OCI-LY7 (cell line): Measurements from ENCODE around the gene CD44. TPM values are rescaled to one million over a fixed set of nuclear protein-coding genes. Genes with fewer than 3 reads are reported as not detected.

Source experiments
- BruUV-seq: library from RNA; stranded (reverse); fragments of 400-500 nt; replicated peaks from 2 replicates; lab custom pipeline; 2021; lab: Mats Ljungman, UMichigan
- CTCF ChIA-PET: fragments of 300-600 bp; sonication (Branson Sonifier 250); formaldehyde crosslinking; loops from one replicate; lab custom pipeline; 2022; ENCODE audit warnings: antibody characterized with exemption; ENCODE audit not compliant: unreplicated experiment; lab: Charles Lee
- POLR2A ChIA-PET: fragments of 300-600 bp; sonication (Branson Sonifier 250); formaldehyde crosslinking; loops from one replicate; lab custom pipeline; 2022; ENCODE audit warnings: antibody characterized with exemption; lab: Charles Lee
- DNase-seq: peaks from one replicate; pipeline ENCODE4 v3.0.0-alpha.2; 2015; ENCODE audit warnings: low spot score
- H2AFZ ChIP-seq: fragments of 200-600 bp; sonication (generic), shearing (Covaris generic); 2 replicates; pipeline ENCODE4 v1.6.1; 2014; ENCODE audit warnings: mild to moderate bottlenecking, antibody characterized with exemption, low read length, moderate library complexity
- H3K27ac ChIP-seq: fragments of 200-600 bp; sonication (generic); 2 replicates; pipeline ENCODE4 v1.5.1; 2014; ENCODE audit warnings: mixed run types, low read depth, mild to moderate bottlenecking, moderate library complexity, low read length, inconsistent platforms; ENCODE audit not compliant: poor library complexity, severe bottlenecking
- H3K36me3 ChIP-seq: fragments of 200-600 bp; sonication (generic); 2 replicates; pipeline ENCODE4 v1.6.1; 2014; ENCODE audit warnings: mild to moderate bottlenecking, antibody characterized with exemption, low read length, moderate library complexity, mixed read lengths; ENCODE audit not compliant: insufficient read depth
- H3K4me1 ChIP-seq: fragments of 200-600 bp; sonication (generic); 2 replicates; pipeline ENCODE4 v1.5.1; 2014; ENCODE audit warnings: mild to moderate bottlenecking, low read length; ENCODE audit not compliant: insufficient read depth, poor library complexity, severe bottlenecking
- H3K4me2 ChIP-seq: fragments of 200-600 bp; sonication (generic); 2 replicates; pipeline ENCODE4 v1.6.1; 2014; ENCODE audit warnings: mild to moderate bottlenecking, low read length
- H3K4me3 ChIP-seq: fragments of 200-600 bp; sonication (generic); 2 replicates; pipeline ENCODE4 v1.5.1; 2014; ENCODE audit warnings: mild to moderate bottlenecking, low read depth, low read length; ENCODE audit not compliant: poor library complexity, severe bottlenecking
- H3K79me2 ChIP-seq: fragments of 200-600 bp; sonication (generic); 2 replicates; pipeline ENCODE4 v1.6.1; 2016; ENCODE audit warnings: low read depth, mild to moderate bottlenecking, low read length, moderate library complexity, mixed read lengths; ENCODE audit not compliant: insufficient read depth
- H3K9me2 ChIP-seq: fragments of 200-600 bp; sonication (generic); 2 replicates; pipeline ENCODE4 v1.6.1; 2016; ENCODE audit warnings: mild to moderate bottlenecking, low read length, mixed read lengths; ENCODE audit not compliant: insufficient read depth
- H3K9me3 ChIP-seq: fragments of 200-600 bp; sonication (generic); 2 replicates; pipeline ENCODE4 v1.6.1; 2014; ENCODE audit warnings: mild to moderate bottlenecking, mixed run types, low read length, mixed read lengths
- H4K20me1 ChIP-seq: fragments of 200-600 bp; sonication (generic); 2 replicates; pipeline ENCODE4 v1.6.1; 2014; ENCODE audit warnings: mild to moderate bottlenecking, antibody characterized with exemption, low read length, moderate library complexity, mixed read lengths; ENCODE audit not compliant: insufficient read depth
- EZH2phosphoT487 ChIP-seq: fragments of 200-600 bp; sonication (generic); IDR thresholded peaks from 2 replicates; pipeline ENCODE4 v1.6.1; 2018; ENCODE audit warnings: low read depth, borderline replicate concordance, mild to moderate bottlenecking, mixed run types, antibody characterized with exemption, low read length, moderate library complexity, mixed read lengths
- intact Hi-C: fragments of 100-400 bp; cut with micrococcal nuclease; formaldehyde crosslinking; loops from one replicate; pipeline ENCODE4 v1.10.0; 2022; ENCODE audit not compliant: unreplicated experiment
- total RNA-seq, 2 experiments: library from RNA; depleted of rRNA in 1 of 2; stranded (reverse); fragments of >200 nt in 1 of 2; shearing (Covaris generic) in 1 of 2; gene quantifications; 2 replicates each; pipeline ENCODE4 v1.2.3, GENCODE V29; 2014 to 2022
- TF ChIP-seq, protein P1 (sequence below): fragments of 200-600 bp; sonication (generic); conservative IDR thresholded peaks from 2 replicates; pipeline ENCODE4 v1.5.1; 2014; ENCODE audit warnings: mild to moderate bottlenecking, antibody characterized with exemption, low read length, moderate library complexity, mixed read lengths

The CD44 gene
- total RNA-seq, 2 experiments from 2014 or later = 0.55 TPM; not detected in 1

DNA sequence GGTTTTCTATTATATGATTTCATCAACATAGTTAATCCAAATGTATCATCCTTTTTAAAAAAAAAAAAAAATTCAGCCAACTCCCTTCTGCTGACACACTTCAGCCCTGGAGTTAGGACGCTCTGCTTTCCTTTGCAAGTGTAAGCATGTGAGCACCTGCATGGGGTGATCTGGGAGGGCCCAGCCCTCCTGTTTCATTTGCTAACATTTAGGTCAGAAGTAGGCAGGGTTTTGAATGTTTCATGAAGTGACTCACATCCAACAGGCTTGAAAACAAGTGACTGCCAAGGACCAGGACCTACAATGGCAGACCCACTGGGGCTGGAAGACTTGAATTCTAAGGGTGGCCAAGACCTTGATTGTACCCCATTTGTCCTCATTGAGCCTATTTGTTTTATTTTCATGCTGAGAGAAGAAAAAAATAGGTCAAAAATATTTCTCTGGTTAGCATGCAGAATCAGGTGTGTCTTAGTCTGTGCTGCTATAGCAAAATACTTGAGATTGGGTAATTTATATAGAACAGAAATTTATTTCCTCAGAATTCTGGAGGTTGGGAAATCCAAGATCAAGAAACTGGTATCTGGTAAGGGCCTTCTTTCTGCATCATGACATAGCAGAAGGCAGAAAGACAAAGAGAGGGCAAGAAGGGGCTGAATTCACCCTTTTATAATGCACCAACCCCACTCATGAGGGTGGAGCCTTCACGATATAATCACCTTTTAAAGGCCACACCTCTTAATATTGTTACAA lies 137.6 kb downstream of the CD44 start:
- Histone ChIP-seq H2AFZ (no peak overlapping the region), H3K4me3 (no peak overlapping the region), H3K9me3 (no peaks in the 10 kb centered on the region), H4K20me1 (no peaks in the 10 kb centered on the region), H3K79me2 (no peaks in the 10 kb centered on the region), H3K4me2 (no peak overlapping the region), H3K9me2 (no peaks in the 10 kb centered on the region), H3K4me1 (no peaks in the 10 kb centered on the region), H3K27ac (no peak overlapping the region), H3K36me3 (no peaks in the 10 kb centered on the region)
- DNase-seq = no peak
- ChIA-PET POLR2A (no interaction called here), CTCF (no interaction called here)
- TF ChIP-seq, protein P1, sequence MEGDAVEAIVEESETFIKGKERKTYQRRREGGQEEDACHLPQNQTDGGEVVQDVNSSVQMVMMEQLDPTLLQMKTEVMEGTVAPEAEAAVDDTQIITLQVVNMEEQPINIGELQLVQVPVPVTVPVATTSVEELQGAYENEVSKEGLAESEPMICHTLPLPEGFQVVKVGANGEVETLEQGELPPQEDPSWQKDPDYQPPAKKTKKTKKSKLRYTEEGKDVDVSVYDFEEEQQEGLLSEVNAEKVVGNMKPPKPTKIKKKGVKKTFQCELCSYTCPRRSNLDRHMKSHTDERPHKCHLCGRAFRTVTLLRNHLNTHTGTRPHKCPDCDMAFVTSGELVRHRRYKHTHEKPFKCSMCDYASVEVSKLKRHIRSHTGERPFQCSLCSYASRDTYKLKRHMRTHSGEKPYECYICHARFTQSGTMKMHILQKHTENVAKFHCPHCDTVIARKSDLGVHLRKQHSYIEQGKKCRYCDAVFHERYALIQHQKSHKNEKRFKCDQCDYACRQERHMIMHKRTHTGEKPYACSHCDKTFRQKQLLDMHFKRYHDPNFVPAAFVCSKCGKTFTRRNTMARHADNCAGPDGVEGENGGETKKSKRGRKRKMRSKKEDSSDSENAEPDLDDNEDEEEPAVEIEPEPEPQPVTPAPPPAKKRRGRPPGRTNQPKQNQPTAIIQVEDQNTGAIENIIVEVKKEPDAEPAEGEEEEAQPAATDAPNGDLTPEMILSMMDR = no peak
- intact Hi-C loops = no loop called here
- BruUV-seq = no TSS peak

DNA sequence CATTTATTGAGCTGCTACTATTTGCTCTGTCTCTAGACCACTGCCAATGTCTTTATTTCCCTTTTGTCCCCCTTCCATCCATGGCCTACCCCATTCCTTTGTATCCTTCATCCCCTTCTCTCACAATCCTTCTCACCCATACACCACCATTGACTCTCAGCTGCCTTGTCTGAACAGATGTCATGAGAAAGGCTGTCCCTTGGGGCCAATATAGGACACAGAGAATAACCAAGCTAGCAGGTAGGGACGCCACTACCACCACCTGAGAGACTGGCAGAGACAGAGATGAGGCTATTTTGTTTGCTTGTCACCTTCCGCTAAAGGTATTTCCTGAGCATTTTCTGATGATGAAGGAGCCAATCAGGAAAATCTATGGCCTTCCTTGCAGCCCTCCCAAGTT lies 138.9 kb downstream of the CD44 start:
- H4K20me1 ChIP-seq = no peaks in the 10 kb centered on the region

DNA sequence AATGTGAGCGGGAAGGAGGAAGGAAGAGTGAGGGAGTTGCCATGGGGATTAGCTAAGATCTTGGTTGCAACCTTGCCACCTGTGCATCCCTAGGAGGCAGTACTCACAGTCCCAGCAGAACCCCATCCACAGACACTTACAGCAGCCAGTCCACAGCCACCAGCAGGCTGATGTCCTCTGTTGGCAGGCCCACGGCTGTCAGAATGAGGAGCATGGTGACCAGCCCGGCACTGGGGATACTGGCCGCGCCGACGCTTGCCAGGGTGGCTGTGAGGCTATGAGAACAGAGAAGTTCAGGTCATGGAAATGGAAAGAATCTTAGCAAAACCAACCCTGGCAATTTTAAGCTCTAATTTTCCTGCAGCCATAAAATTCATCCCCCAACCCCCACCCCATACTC lies 141.8 kb downstream of the CD44 start:
- Histone ChIP-seq H3K4me3 (no peak overlapping the region), H3K36me3 (no peaks in the 10 kb centered on the region), H3K4me2 (no peak overlapping the region), H3K9me2 (no peaks in the 10 kb centered on the region), H3K27ac (no peak overlapping the region), H3K9me3 (no peaks in the 10 kb centered on the region), H4K20me1 (no peaks in the 10 kb centered on the region), H3K4me1 (no peaks in the 10 kb centered on the region), H3K79me2 (no peaks in the 10 kb centered on the region), H2AFZ (no peak overlapping the region)
- POLR2A ChIA-PET = interaction anchor here (0.7 to 0.9 kb wide), 2 partner anchors 15 to 332 kb away, joined by 3 to 5 read pairs; no protein-coding TSS in a partner anchor
- DNase-seq = no peak
- intact Hi-C loops = no loop called here
- CTCF ChIA-PET = no interaction called here
- no peak for TF ChIP-seq EZH2phosphoT487
- TF ChIP-seq, protein P1 = no peak
- no TSS peak for BruUV-seq

More for the DNA sequence above, 138.9 kb downstream of the CD44 start:
- DNase-seq = no peak
- intact Hi-C loops = no loop called here
- Histone ChIP-seq H3K4me1 (no peaks in the 10 kb centered on the region), H3K4me2 (no peak overlapping the region), H3K79me2 (no peaks in the 10 kb centered on the region), H3K4me3 (no peak overlapping the region), H3K27ac (no peak overlapping the region), H3K36me3 (no peaks in the 10 kb centered on the region), H3K9me3 (no peaks in the 10 kb centered on the region), H3K9me2 (no peaks in the 10 kb centered on the region), H2AFZ (no peak overlapping the region)
- no TSS peak for BruUV-seq
- CTCF ChIA-PET = no interaction called here
- TF ChIP-seq EZH2phosphoT487 = no peak
- TF ChIP-seq, protein P1 = no peak
- POLR2A ChIA-PET = interaction anchor here (0.7 kb wide), 1 partner anchor 388 kb away, joined by 5 read pairs; no protein-coding TSS in a partner anchor
